Naive thymus-derived CD4-positive, alpha-beta T cell (primary cell): ENCODE results near the gene PHOSPHO1. TPM values are rescaled to one million over a fixed set of nuclear protein-coding genes. Genes with fewer than 3 reads are reported as not detected.

Experiments
- ATAC-seq: fragments of 150-1000 bp; cut with Tn5 transposase; 2 replicates; pipeline ENCODE4 v1.10.0; 2021; ENCODE audit warnings: mild to moderate bottlenecking, moderate library complexity
- CTCF ChIA-PET: fragments of 350-600 bp; sonication (Branson Sonifier 250); formaldehyde crosslinking; loops from one replicate; lab custom pipeline; 2021; ENCODE audit warnings: antibody characterized with exemption; lab: Charles Lee
- POLR2A ChIA-PET: fragments of 350-600 bp; sonication (Branson Sonifier 250); formaldehyde crosslinking; loops from one replicate; lab custom pipeline; 2021; ENCODE audit warnings: antibody characterized with exemption, inconsistent platforms; lab: Charles Lee
- DNase-seq, 9 donors: peaks; one replicate each; pipeline versions ENCODE4 v3.0.0 to v3.0.0-alpha.2; 2020 to 2022; ENCODE audit warnings: mixed read lengths in 1 of 9
- H3K27ac ChIP-seq: one replicate; pipeline ENCODE4 v1.7.0; 2013; ENCODE audit warnings: mild to moderate bottlenecking, low read depth, low read length, moderate library complexity
- H3K27me3 ChIP-seq, 2 donors: one replicate each; pipeline ENCODE4 v1.7.0; 2013; ENCODE audit warnings: low read length in 2 of 2, mild to moderate bottlenecking in 2 of 2, moderate library complexity in 2 of 2; ENCODE audit not compliant: control insufficient read depth in 2 of 2, insufficient read depth in 2 of 2
- H3K36me3 ChIP-seq, 3 experiments: 1 replicate in 2 of 3; 2 replicates in 1 of 3; pipeline ENCODE4 v1.7.0; 2013; ENCODE audit warnings: low read length in 3 of 3, mild to moderate bottlenecking in 3 of 3, moderate library complexity in 1 of 3; ENCODE audit not compliant: insufficient read depth in 3 of 3, control insufficient read depth in 2 of 3
- H3K4me1 ChIP-seq, 2 donors: one replicate each; pipeline ENCODE4 v1.7.0; 2013; ENCODE audit warnings: low read length in 2 of 2, mild to moderate bottlenecking in 2 of 2, moderate library complexity in 1 of 2; ENCODE audit not compliant: control insufficient read depth in 2 of 2, insufficient read depth in 2 of 2
- H3K4me3 ChIP-seq: 2 replicates; pipeline ENCODE4 v1.7.0; 2013; ENCODE audit warnings: mild to moderate bottlenecking, low read length
- H3K9me3 ChIP-seq, 3 experiments: 1 replicate in 2 of 3; 2 replicates in 1 of 3; pipeline ENCODE4 v1.7.0; 2013; ENCODE audit warnings: low read length in 3 of 3; ENCODE audit not compliant: control insufficient read depth in 2 of 3
- H3K27ac Mint-ChIP-seq, 9 donors: one replicate each; pipeline ENCODE4 v1.8.0; 2020 to 2022; ENCODE audit warnings: mixed read lengths in 9 of 9, mild to moderate bottlenecking in 8 of 9, moderate library complexity in 5 of 9, inconsistent platforms in 2 of 9
- H3K27me3 Mint-ChIP-seq, 5 donors: one replicate each; pipeline ENCODE4 v1.8.0; 2021 to 2022; ENCODE audit warnings: mixed read lengths in 5 of 5, mild to moderate bottlenecking in 1 of 5
- H3K36me3 Mint-ChIP-seq, 5 donors: one replicate each; pipeline ENCODE4 v1.8.0; 2020 to 2022; ENCODE audit warnings: mixed read lengths in 5 of 5, mild to moderate bottlenecking in 3 of 5, inconsistent platforms in 1 of 5
- H3K4me1 Mint-ChIP-seq, 7 donors: one replicate each; pipeline ENCODE4 v1.8.0; 2020 to 2022; ENCODE audit warnings: mixed read lengths in 7 of 7, mild to moderate bottlenecking in 3 of 7, inconsistent platforms in 1 of 7
- H3K4me3 Mint-ChIP-seq, 10 donors: one replicate each; pipeline ENCODE4 v1.8.0; 2020 to 2022; ENCODE audit warnings: mild to moderate bottlenecking in 10 of 10, mixed read lengths in 10 of 10, moderate library complexity in 6 of 10, inconsistent platforms in 2 of 10
- H3K9me3 Mint-ChIP-seq, 11 donors: one replicate each; pipeline ENCODE4 v1.8.0; 2020 to 2022; ENCODE audit warnings: mixed read lengths in 11 of 11, mild to moderate bottlenecking in 4 of 11, inconsistent platforms in 1 of 11, moderate library complexity in 1 of 11
- intact Hi-C, 2 donors: fragments of 100-400 bp; cut with micrococcal nuclease; formaldehyde crosslinking; loops; one replicate each; pipeline ENCODE4 v1.15.1; 2023
- polyA plus RNA-seq, 2 donors: library from polyadenylated mRNA; unstranded; fragments of 300-500 nt; fragmentation: Illumina TruSeq; gene quantifications; one replicate each; pipeline ENCODE4 v1.2.3, GENCODE V29; 2021
- total RNA-seq, 6 experiments: library from RNA in 5 of 6; stranded (reverse) in 5 of 6; gene quantifications; 1 replicate in 5 of 6; 2 replicates in 1 of 6; pipeline ENCODE4 v1.2.3 and lab custom pipeline; 2021 to 2026

The PHOSPHO1 gene
- total and polyA plus RNA-seq, 7 experiments from 2014 or later = 0.17 to 0.99 (median 0.46) TPM; not detected in 4

- CTCF ChIA-PET = no interaction called here
Measured at GRCh38 chr17:49249890-49250522, 19.4 kb upstream of the PHOSPHO1 start.

GRCh38 chr17:49249292-49249794, 18.8 kb upstream of the PHOSPHO1 start:
- Mint-ChIP-seq H3K4me3 (no peak overlapping the region), H3K36me3 (no peaks in the 10 kb centered on the region), H3K27ac (no peak overlapping the region), H3K27me3 (peaks cover 0 to 15% (median 2%) of the 10 kb centered on the region in 5 donors), H3K9me3 (no peaks in the 10 kb centered on the region), H3K4me1 (peaks cover 0 to 4% (median 0%) of the 10 kb centered on the region in 7 donors)
- DNase-seq = no peak
- no peaks in the 10 kb centered on the region for H3K4me1 ChIP-seq
- no peaks in the 10 kb centered on the region for H3K9me3 ChIP-seq
- ATAC-seq = no peak
- no peak overlapping the region for H3K27ac ChIP-seq
- intact Hi-C loops = no loop called here
- no peaks in the 10 kb centered on the region for H3K27me3 ChIP-seq
- H3K36me3 ChIP-seq = no peaks in the 10 kb centered on the region
- ChIA-PET CTCF (no interaction called here), POLR2A (no interaction called here)
- no peak overlapping the region for H3K4me3 ChIP-seq

More at GRCh38 chr17:49249890-49250522, 19.4 kb upstream of the PHOSPHO1 start:
- Histone ChIP-seq H3K27ac (no peak overlapping the region), H3K9me3 (no peaks in the 10 kb centered on the region), H3K4me3 (no peak overlapping the region), H3K27me3 (no peaks in the 10 kb centered on the region), H3K4me1 (no peaks in the 10 kb centered on the region), H3K36me3 (no peaks in the 10 kb centered on the region)
- Mint-ChIP-seq H3K27ac (no peak overlapping the region), H3K36me3 (no peaks in the 10 kb centered on the region), H3K4me3 (no peak overlapping the region), H3K9me3 (no peaks in the 10 kb centered on the region), H3K27me3 (peaks cover 0 to 12% (median 2%) of the 10 kb centered on the region in 5 donors), H3K4me1 (peaks cover 0 to 4% (median 0%) of the 10 kb centered on the region in 7 donors)
- intact Hi-C loops = no loop called here
- no peak for DNase-seq
- POLR2A ChIA-PET = no interaction called here
- no peak for ATAC-seq

GRCh38 chr17:49247944-49248343, 17.4 kb upstream of the PHOSPHO1 start:
- DNase-seq = no peak
- Mint-ChIP-seq H3K27ac (no peak overlapping the region), H3K27me3 (peaks cover 0 to 17% (median 2%) of the 10 kb centered on the region in 5 donors), H3K9me3 (no peaks in the 10 kb centered on the region), H3K36me3 (no peaks in the 10 kb centered on the region), H3K4me1 (peaks cover 0 to 2% (median 0%) of the 10 kb centered on the region in 7 donors), H3K4me3 (no peak overlapping the region)
- H3K27me3 ChIP-seq = no peaks in the 10 kb centered on the region
- no peaks in the 10 kb centered on the region for H3K36me3 ChIP-seq
- CTCF ChIA-PET = no interaction called here
- H3K9me3 ChIP-seq = no peaks in the 10 kb centered on the region
- no peak overlapping the region for H3K4me3 ChIP-seq
- no peak overlapping the region for H3K27ac ChIP-seq
- no peaks in the 10 kb centered on the region for H3K4me1 ChIP-seq
- intact Hi-C loops = no loop called here
- POLR2A ChIA-PET = no interaction called here
- no peak for ATAC-seq

- no peaks in the 10 kb centered on the region for H3K4me1 Mint-ChIP-seq
- intact Hi-C loops = no loop called here
- no peaks in the 10 kb centered on the region for H3K4me1 ChIP-seq
- H3K9me3 ChIP-seq = no peaks in the 10 kb centered on the region
- ATAC-seq (no peak), DNase-seq (no peak)
- no peak overlapping the region for H3K4me3 Mint-ChIP-seq
- peaks cover 0 to 17% (median 2%) of the 10 kb centered on the region in 5 donors for H3K27me3 Mint-ChIP-seq
- no peak overlapping the region for H3K27ac ChIP-seq
- POLR2A ChIA-PET = no interaction called here
- H3K36me3 Mint-ChIP-seq = no peaks in the 10 kb centered on the region
- H3K9me3 Mint-ChIP-seq = no peaks in the 10 kb centered on the region
- H3K27me3 ChIP-seq = no peaks in the 10 kb centered on the region
- no peak overlapping the region for H3K27ac Mint-ChIP-seq
- H3K36me3 ChIP-seq = no peaks in the 10 kb centered on the region
- H3K4me3 ChIP-seq = no peak overlapping the region
- CTCF ChIA-PET = no interaction called here
Measured at GRCh38 chr17:49244839-49245238, 14.3 kb upstream of the PHOSPHO1 start.

DNA sequence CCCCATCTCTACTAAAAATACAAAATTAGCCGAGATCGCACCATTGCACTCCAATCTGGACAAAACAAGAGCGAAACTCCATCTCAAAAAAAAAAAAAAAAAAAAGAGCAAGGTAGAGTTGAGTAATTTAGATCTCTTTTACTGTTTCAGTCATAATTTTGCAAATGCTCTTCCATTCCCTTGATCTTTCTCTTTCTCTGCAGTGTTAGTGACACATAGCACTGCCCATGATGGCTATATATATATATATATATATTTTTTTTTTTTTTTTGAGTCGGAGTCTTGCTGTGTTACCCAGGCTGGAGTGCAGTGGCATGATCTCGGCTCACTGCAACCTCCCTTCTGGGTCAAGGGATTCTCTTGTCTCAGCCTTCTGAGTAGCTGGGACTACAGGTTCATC, 12.2 kb upstream of the PHOSPHO1 start:
- no peak for DNase-seq
- Mint-ChIP-seq H3K27ac (no peak overlapping the region), H3K27me3 (peaks cover 0 to 17% (median 7%) of the 10 kb centered on the region in 5 donors), H3K4me3 (no peak overlapping the region), H3K36me3 (no peaks in the 10 kb centered on the region), H3K4me1 (no peaks in the 10 kb centered on the region), H3K9me3 (no peaks in the 10 kb centered on the region)
- H3K9me3 ChIP-seq = no peaks in the 10 kb centered on the region
- H3K27me3 ChIP-seq = no peaks in the 10 kb centered on the region
- intact Hi-C loops = no loop called here
- no peaks in the 10 kb centered on the region for H3K4me1 ChIP-seq
- H3K27ac ChIP-seq = no peak overlapping the region
- ATAC-seq = no peak
- H3K36me3 ChIP-seq = no peaks in the 10 kb centered on the region
- ChIA-PET CTCF (no interaction called here), POLR2A (no interaction called here)
- H3K4me3 ChIP-seq = no peak overlapping the region

GRCh38 chr17:49241692-49242397, 11.3 kb upstream of the PHOSPHO1 start:
- CTCF ChIA-PET = no interaction called here
- Mint-ChIP-seq H3K27me3 (peaks cover 0 to 11% (median 0%) of the 10 kb centered on the region in 5 donors), H3K4me1 (peaks cover 0 to under 1% (median 0%) of the 10 kb centered on the region in 7 donors), H3K4me3 (no peak overlapping the region), H3K9me3 (no peaks in the 10 kb centered on the region), H3K36me3 (no peaks in the 10 kb centered on the region), H3K27ac (no peak overlapping the region)
- Histone ChIP-seq H3K4me3 (no peak overlapping the region), H3K9me3 (no peaks in the 10 kb centered on the region), H3K27ac (no peak overlapping the region), H3K36me3 (no peaks in the 10 kb centered on the region), H3K4me1 (no peaks in the 10 kb centered on the region), H3K27me3 (no peaks in the 10 kb centered on the region)
- intact Hi-C loops = no loop called here
- ATAC-seq (no peak), DNase-seq (no peak)
- POLR2A ChIA-PET = no interaction called here
